GM19455 (cell line): ENCODE measurements around the gene ADRA1B.

Experiments
- ATAC-seq: cut with Tn5 transposase; IDR thresholded peaks from one replicate; pipeline ENCODE4 v1.9.1; 2021; ENCODE audit not compliant: unreplicated experiment

The ADRA1B gene

DNA sequence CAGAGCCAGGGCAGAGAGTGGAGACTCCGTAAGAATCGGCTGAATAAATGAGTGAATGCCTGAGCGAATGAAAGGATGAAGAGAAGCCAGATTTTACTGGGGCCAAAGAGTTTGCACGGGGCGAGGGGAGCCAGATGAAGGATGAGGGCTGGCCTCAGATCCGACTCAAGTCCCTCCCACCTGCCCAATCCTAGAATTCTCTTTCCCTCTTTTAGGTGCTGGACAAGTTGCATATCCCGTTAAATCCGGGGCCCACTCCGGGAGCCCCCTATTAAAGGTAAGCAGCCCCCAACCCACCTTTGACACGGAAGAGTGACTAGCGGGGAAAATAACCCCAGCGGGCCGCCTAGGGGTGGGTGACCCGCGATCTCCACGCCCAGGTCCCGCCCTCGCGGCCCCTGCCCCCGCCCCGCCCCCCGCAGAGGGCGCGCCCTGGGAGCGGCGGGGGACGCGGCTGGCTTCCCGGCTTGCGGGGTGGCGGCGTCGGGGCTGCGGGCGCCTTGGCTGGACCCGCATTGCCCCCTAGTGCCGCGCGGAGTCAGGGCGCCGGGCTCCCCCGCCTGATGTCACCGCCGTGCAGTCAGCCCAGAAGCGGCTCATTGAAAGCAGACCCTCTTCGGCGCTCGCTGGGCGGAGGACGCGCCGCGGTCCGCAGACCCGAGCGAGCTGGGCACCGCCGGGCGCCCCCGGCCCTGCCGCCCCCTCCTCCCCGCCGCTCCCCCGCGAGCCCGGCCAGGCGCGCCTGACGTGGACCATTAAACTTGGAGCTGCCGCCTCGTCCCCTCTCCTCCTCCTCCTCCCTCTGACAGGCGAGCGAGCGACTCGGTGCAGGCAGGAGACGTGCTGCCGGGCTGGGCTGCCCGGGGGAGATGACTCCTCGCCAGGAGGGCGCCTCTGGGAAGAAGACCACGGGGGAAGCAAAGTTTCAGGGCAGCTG, at the start of gene ADRA1B:
Gene ADRA1B, plus strand, starts transcription at position 579 of the 937 bp plus-strand sequence. CDS start 424 bp downstream, outside the sequence.
- ATAC-seq = no peak

DNA sequence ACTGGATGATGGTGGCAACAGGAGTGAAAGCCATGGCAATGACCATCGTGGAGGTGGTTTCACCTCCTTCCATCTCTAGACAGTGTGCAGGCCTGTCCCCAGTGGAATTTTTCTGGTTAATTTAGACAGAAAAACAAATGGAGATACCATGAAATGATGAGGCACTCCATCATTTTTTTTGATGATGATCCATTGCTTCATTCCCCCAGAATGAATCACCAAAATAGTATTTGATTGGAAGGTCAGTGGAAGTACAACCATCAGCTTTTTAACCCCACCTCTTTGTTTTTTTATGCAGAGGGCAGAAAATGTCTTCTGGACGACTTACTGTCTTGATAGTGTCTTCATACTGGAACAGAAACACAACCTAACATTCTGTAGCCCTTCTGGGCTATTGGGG, 42.6 kb upstream of the ADRA1B start:
- ATAC-seq = no peak

GRCh38 chr5:159874263-159874662, 42.0 kb upstream of the ADRA1B start:
- ATAC-seq = no peak

DNA sequence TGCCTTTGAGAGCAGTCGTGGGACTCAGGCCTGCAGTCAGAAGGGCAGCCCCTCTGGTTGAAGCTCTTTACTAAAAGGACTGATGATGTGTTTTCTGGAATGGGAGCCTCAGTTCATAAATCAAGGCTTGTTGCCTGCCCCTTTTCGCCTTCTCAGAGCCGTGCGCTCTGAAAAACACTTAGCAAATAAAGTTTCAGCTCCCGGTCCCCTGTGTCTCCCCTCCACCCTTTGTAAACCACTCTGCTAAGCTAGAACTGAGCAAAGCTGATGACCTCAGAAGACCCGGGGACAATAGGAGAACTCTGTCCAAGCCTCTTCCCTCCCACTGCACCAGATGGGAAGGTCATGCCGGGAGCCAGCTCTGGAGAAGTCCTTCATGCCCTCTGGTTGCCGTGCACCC, 39.3 kb upstream of the ADRA1B start:
- no peak for ATAC-seq

GRCh38 chr5:159877894-159878448, 38.3 kb upstream of the ADRA1B start:
- ATAC-seq = no peak

DNA sequence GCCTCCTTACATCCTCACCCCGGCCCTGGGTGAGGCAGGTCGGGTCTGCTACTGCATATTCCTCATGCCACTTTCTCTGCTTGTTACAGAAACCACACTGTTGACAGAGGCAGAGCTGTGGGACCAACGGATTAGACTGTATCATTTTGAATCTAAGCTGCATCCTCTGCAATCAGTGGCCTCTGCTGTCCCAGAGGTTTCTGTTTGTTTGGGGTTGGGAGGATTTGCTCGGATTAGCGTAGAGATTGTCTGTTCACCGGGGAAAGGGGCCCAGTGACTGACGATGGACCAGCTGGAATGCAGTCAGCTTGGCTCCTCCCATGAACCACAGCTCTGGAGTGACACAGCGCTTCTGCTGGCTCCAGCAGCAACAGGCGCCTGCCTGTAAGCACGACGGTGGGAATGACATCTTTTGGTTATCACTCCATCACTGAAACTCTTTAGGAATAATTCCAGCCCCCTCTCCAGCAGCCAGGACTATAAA, 37.3 kb upstream of the ADRA1B start:
- no peak for ATAC-seq

DNA sequence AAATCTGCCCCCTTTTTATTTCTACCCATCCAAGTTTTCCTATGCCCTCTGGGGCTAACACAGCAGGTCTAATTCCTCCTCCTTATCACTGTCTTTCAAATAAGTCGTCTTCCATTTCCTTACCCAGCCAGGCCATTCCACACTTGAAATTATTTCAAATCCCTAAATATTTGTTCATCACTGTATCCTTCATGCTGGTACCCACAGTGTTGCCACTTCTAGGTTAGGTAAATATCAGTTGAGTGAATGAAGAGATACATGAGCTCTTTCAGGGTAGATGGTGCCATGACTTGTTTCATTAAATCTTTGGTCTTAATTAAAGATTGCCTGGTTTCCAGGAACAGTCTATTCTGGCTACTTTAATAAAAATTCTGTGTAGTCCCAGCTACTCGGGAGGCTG, 35.6 kb upstream of the ADRA1B start:
- ATAC-seq = no peak

DNA sequence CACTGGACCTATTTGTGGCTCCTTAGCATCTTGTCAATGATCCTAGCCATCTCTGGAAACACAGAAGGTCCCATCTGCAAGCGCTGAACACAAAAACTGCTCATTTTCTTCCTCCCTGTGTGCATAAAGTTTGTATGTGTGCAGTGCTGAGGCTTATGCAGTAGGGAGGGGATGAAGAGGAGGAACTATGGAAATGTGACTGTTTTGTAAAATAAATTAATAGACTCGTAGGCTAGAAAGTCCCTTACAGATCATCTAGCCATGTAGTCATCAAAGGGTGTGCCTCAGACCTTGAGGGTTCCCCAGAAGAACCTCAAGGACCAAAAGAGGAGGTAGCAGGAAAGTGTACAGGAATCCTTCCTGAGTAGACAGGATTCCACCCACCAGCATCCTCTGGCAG, 34.3 kb upstream of the ADRA1B start:
- no peak for ATAC-seq

DNA sequence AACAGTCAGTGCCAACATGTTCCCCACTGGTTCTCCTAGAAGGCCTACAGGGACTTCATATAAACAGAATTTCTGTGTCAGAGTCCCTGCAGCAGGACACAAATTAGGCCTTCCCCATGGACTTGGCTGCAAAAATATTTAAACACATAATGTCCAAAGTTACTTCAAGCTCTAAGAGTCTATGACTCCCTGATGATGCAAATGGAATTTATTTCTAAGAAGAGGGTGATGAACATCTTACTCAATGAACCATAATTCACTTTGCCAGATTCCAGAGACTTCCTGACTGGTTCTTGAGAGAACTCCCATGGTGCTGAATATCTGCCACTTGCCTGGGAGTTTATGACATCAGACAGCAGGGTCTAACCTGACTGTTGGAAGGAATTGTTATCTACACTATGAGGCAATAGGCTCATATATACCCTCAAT, 32.7 kb upstream of the ADRA1B start:
- no peak for ATAC-seq

DNA sequence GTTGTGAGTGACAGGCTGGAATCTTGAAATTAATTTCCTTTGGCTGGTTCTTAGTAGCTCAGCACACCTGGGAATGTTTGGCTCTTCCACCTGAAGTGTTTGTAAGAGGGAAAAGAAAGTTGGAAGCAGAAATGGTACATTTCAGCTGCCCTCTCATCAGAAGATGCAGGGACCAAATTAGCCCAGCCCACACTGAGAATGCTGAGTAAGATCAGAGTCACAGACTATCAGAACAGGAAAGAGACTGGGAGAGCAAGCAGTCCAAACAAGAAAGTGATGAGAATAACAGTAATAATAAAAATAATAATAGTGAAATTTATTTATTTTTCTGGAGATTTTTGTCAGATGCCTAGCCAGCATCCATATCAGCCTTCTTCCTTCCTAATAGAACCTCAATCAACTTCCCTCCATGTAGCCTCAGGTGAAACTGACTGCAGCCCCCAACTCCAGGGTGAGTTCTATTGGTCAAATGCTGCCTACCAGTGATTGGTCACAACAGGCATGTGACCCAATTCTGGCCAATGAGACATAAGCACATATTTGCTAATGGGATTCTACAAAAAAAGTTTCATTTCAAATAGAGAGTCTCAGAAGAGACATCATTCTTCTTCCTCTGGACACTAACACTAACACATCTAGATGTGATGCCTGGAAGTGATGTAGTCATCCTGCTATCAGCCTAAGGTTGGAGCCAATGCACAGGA, 31.2 kb upstream of the ADRA1B start:
- ATAC-seq = no peak

DNA sequence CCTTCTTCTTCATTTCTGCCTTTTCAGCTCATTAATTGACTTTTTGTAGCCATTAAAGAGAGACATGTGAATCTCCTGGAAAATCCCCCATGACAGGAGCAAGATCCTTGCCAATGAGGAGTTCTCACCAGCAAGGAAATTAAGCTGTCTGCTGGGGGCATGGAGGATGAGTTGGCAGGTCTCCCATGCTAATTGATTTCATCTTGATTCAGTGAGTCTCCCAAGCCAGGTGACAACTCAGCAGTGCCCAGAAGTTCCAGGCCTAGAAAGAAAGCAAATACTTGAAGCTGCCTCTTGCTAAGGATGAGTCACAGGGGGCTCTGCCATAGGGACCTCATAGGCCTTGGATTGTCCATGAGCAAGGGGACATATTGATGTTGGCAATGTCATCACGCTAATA, 30.0 kb upstream of the ADRA1B start:
- ATAC-seq = no peak

GRCh38 chr5:159887050-159887449, 29.2 kb upstream of the ADRA1B start:
- no peak for ATAC-seq

- no peak for ATAC-seq
These were observed 27.4 kb upstream of the ADRA1B start for GRCh38 chr5:159888860-159889259.

- ATAC-seq = no peak
These were observed 26.1 kb upstream of the ADRA1B start for GRCh38 chr5:159890141-159890540.

DNA sequence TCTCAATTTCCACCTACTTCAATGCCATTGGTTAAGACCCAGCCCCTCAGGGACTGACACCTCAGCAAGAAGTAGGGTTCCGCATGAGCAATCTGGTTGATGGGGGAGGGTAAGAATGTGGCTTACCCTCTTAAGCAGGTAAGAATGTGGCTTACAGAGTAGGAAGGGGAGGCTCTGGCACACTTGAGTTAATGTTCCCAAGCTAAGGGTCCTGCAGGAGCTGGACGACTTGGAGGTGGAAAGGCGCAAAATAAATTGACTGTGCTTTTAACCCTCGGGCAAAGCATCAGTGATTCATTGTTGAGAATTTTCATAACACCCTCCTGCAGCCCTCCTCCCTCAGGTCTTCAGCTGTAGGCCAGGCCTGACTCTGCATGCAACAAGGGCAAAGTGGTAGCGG, 24.9 kb upstream of the ADRA1B start:
- ATAC-seq = no peak

GRCh38 chr5:159893040-159893695, 23.1 kb upstream of the ADRA1B start:
- no peak for ATAC-seq

DNA sequence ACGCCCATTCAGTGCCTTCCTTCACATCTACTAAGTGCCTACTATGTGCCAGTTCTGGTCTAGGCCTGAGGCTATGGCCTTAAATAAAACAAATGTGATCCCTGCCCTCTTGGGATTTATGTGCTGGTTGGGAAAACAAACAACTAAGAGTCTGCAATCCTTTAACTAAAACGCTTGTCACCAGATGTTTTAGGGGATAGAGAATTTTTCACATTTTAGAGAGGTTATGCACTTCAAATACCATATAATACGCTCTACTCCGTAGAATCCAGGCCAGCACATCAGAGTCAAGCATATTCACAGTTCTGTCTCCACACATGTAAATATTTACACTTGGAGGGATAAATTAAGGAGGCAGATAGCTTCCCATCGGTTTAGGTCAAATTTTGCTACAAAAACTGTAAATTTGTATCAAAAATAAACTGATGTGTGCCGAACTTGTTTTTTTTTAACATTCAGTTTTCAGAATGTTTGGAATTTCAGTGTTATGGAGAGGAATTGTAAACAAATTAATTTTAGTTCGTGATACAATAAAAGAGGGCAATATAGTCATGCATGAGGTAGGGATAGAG, 22.0 kb upstream of the ADRA1B start:
- ATAC-seq = no peak

- no peak for ATAC-seq
These were observed 18.4 kb upstream of the ADRA1B start for GRCh38 chr5:159897786-159898393.

GRCh38 chr5:159899067-159900049, 16.9 kb upstream of the ADRA1B start:
- no peak for ATAC-seq
